Erythroblast (primary cell): ENCODE results near the gene KLK1.

ENCODE experiments used
- GATA1 ChIP-seq: IDR thresholded peaks from 2 replicates; pipeline ENCODE4 v1.6.1; 2011; ENCODE audit warnings: low read depth, mild to moderate bottlenecking, control low read depth, low read length, moderate library complexity
- POLR2A ChIP-seq: IDR thresholded peaks from 2 replicates; pipeline ENCODE4 v1.6.1; 2011; ENCODE audit warnings: mild to moderate bottlenecking, low read length

GRCh38 chr19:50792272-50793250 is 31.0 kb downstream of the KLK1 start:
- no peak for TF ChIP-seq POLR2A
- TF ChIP-seq GATA1, result no peak
